HFF-Myc (cell line): ENCODE results near the gene ALDOA.

Experiments
- DNase-seq: peaks from one replicate; pipeline ENCODE4 v3.0.0-alpha.2; 2011; ENCODE audit warnings: low read depth; ENCODE audit errors: extremely low read depth
- H3K4me3 ChIP-seq: replicated peaks from 2 replicates; pipeline ENCODE4 v1.5.1; 2011; ENCODE audit warnings: low read depth, mild to moderate bottlenecking, control low read depth, low read length
- TF ChIP-seq, protein P1 (sequence below): IDR thresholded peaks from 2 replicates; pipeline ENCODE4 v1.5.1; 2012; ENCODE audit warnings: mild to moderate bottlenecking, low read depth, low read length, control low read depth; ENCODE audit errors: missing control alignments

The ALDOA gene

DNA sequence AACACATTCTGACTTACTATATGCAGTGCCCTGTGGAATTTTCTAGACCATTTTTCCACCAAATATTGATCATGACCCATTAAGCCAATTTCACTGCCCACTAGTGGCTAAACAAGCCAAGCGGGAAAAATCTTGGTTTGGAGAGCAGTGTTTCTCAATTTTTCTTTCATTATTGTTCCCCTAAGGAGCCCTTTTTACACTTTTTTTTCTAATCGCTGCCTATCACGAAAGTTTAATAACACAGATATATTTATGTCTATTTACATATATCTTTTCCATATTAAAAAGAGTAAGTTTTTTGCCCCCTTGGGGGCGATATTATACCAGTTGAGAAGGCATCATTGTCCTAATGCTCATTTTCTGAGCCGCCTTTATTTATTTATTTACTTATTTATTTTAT, 23.7 kb upstream of the ALDOA start:
- TF ChIP-seq, protein P1, sequence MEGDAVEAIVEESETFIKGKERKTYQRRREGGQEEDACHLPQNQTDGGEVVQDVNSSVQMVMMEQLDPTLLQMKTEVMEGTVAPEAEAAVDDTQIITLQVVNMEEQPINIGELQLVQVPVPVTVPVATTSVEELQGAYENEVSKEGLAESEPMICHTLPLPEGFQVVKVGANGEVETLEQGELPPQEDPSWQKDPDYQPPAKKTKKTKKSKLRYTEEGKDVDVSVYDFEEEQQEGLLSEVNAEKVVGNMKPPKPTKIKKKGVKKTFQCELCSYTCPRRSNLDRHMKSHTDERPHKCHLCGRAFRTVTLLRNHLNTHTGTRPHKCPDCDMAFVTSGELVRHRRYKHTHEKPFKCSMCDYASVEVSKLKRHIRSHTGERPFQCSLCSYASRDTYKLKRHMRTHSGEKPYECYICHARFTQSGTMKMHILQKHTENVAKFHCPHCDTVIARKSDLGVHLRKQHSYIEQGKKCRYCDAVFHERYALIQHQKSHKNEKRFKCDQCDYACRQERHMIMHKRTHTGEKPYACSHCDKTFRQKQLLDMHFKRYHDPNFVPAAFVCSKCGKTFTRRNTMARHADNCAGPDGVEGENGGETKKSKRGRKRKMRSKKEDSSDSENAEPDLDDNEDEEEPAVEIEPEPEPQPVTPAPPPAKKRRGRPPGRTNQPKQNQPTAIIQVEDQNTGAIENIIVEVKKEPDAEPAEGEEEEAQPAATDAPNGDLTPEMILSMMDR, result peak; percentile 34
- no peak for DNase-seq
- no peak overlapping the region for H3K4me3 ChIP-seq

DNA sequence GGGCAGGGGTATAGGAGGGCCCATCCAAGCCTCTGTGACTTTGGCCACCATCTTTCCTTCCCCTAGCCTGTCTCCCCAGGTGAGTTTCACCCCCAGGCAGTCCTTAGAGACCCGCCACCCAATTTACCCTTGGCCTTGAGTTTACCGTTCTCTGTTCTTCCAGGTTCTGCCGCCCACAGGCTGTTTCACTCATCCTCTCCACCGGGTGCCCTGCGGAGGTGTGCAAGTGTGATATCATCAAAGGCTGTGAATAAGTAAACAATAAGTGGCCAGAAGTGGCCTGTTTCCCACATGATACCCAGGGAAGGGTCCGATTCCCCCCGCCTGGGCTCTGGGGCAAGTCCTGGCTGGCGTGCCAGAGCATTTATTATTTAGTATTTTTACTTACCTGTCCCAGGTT, 19.4 kb upstream of the ALDOA start:
- TF ChIP-seq, protein P1, result no peak
- H3K4me3 ChIP-seq, result no peak overlapping the region
- DNase-seq, result no peak

DNA sequence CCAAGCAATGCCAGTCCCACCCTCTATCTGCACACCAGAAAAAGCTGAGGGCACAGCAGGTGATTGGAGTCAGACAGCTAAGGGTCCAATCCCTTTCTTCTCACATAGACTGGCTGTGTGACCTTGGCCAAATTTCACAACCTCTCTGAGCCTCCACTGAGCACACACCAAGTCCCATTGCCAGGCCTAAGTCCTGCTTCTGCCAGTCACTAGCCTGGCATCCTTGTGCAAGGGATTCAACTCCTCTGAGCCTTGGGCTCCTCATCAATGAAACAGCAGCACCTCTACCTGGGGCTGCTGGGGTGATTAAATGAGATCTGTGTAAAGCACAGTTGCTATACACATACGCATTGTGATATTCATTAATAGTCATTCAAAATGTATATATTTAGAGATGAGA, 19.0 kb upstream of the ALDOA start:
- no peak overlapping the region for H3K4me3 ChIP-seq
- TF ChIP-seq, protein P1, result no peak
- DNase-seq, result no peak

DNA sequence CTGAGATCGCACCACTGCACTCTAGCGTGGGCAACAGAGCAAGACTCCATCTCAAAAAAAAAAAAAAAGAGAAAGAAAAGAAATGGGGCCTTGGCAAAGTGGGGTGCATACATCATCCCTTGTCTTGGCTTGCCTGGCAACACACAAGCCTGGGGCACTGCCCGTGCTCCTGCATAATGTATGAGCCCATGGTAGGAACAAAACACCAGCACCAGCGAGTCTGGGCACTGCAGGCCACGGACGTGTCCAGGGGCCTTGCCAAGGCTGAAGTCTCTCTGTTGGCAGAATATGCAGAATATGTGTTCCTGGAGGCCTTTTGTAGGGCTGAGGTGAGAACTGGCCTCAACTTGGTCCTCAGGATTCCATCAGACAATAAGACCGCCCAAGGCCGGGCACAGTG, 15.7 kb upstream of the ALDOA start:
- H3K4me3 ChIP-seq, result no peak overlapping the region
- DNase-seq, result no peak
- TF ChIP-seq, protein P1, result no peak

DNA sequence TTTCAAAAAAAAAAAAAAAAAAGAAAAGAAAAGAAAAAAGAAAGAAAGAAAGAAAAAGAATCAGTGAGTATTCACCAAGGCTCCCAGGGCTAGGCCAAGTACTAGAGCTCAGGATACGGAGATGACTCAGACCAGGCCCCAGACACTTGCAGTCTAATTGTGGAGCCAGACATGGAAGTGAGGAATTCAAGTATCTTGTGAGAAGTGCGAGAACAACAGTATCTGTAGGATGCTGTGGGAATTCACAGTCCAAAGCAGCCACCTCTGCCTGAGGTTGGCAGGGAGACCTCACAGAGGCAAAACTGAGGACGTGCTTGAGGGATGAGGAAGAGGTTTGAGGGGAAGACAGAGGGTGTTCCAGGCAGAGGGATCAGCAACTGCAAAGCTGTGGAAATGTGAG, 14.0 kb upstream of the ALDOA start:
- no peak overlapping the region for H3K4me3 ChIP-seq
- TF ChIP-seq, protein P1, result no peak

DNA sequence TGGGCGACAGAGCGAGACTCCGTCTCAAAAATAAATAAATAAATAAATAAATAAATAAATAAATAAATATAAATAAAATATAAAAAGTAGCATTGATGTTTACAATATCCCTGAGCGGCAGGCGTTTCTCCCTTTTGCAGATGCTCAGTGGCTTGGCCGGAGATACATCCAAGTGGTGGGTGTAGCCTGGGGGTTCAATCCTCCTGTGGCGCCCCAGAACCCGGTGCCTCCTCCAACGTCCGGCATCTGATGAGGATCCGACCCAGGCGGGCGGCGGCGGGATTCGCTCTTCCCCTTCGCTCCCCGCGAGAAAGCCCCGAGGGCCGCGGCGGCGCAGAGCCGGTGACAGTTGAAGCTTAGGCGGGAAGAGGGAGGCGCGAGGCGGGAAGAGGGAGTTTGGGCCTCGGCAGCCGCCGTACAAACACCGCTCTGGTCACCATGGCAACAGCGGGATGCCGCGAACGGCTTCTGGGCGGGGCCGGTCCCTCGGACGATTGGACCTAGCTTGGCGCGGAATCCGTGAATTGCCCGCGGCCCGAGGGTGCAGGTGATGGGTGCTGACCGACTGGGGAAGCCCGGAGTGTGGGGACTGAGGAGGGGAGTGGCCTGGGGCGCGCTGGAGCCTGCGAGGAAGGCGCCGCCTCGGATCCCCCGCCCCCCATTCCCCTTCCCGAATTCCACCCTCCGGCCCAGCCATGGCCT, 12.7 kb upstream of the ALDOA start:
- DNase-seq, result peak; percentile 75
- TF ChIP-seq, protein P1, result no peak
- H3K4me3 ChIP-seq, result peak overlapping the region; percentile 92

More for the DNA sequence above, 14.0 kb upstream of the ALDOA start:
- no peak for DNase-seq
